ENCODE results near the gene ACTR3.

DNA sequence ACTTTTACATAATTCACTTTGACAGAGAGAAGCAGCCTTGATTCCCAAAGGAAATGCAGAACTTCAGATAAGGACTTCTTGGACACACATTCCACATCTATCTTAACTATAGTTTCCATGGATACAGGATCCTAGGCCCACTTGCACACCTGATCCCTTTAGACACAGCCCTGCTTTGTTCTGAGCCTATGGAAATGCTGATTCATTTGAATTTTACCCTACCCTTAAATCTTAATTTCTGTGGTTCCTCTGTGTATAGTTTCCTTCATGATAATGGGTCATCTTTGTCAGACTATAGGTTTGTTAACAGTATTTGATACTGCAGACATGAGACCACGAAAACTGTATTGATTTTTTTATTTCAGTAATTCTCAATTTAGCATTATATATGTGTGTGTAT, 77.4 kb downstream of the ACTR3 start:
- no peak for TF ChIP-seq CTCF (IDR thresholded peaks at IDR 0.05)
- TF ChIP-seq POLR2A (IDR thresholded peaks at IDR 0.05): no peak

Measured in thyroid gland (tissue), 4 donors.